NCI-H1694 treated with DMSO at 0.1 percent for 48 hours (cell line): ENCODE measurements around the gene APCDD1L.
"Not testable (repeated sequence)": the region's sequence is repeated elsewhere in the genome, so short reads cannot be mapped to it uniquely, and the experiment has no call there.

Experiments
- DNase-seq: peaks from one replicate; lab custom pipeline; 2025; lab: John Stamatoyannopoulos, UW

APCDD1L gene

DNA sequence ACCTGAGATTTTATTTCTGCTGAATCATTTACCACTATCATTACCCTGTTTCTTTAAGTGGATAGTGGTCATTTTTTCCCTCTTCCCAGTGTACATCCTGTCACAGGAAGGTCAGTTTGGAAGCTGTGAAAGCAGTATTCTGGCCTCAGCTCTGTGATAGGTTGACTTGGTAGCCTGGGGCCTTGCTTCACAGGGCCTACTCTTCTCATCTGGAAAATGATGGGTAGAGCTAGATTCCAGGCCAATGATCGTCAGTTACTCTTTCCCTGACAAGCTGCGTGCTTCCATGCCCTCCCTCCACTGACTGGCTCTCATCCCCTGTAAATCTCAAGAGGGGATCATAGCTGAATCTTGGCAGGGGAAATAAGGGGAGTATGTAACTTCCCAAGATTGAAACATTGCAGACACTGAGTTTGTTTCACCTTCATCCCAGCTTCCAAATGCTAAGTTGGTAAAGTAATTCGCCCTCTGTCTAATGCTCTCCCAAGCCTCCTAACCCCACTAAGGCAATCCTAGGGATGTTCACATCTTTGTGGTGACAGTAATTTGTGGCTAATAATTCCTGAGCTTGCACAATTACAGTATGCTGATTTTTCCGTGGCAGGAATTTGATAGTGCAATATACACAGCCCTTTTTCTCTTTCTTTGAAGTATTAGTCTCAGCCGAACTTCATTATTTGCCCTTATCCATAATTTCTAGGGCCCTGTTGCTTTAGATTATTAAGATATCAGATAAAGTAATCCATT is 75.0 kb downstream of the APCDD1L start:
- DNase-seq, result no peak

DNA sequence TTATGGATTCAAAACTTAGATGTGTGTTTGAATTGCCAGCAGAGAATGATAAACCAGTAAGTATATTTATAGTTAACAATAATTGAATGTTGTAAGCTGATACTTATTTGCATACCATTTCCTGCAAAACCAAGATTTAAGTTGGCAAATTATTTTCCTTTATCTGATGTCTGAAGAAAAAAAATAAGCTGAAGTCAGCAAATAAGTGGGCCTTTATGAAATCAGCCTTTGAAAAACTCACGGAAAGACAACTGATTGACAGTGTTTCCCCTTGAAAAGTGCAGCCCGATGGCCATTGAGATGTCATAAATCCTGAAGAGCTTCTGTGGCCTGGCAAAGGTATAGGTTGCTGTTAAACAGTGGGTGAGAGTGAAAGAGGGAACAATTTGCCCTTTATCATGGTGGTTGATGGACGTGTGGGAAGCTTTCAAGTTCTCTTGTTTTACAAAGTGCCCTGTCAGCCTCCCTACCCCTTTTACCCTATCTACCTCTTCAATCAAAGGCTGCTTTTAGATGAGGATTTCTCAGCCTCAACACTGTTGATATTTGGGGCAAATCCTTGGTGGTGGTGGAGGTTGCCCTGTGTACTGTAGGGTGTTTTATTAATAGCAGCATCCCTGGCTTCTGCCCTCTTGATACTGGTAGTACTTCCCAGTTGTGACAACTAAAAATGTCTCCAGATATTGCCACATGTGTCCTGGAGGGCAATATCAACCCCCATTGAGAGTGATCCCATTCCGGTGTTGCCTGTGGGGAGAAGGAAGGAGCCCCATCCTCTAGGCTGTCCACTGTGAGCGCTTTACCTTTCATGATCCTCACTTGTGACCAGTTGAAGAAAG is 76.0 kb downstream of the APCDD1L start:
- DNase-seq, result no peak

DNA sequence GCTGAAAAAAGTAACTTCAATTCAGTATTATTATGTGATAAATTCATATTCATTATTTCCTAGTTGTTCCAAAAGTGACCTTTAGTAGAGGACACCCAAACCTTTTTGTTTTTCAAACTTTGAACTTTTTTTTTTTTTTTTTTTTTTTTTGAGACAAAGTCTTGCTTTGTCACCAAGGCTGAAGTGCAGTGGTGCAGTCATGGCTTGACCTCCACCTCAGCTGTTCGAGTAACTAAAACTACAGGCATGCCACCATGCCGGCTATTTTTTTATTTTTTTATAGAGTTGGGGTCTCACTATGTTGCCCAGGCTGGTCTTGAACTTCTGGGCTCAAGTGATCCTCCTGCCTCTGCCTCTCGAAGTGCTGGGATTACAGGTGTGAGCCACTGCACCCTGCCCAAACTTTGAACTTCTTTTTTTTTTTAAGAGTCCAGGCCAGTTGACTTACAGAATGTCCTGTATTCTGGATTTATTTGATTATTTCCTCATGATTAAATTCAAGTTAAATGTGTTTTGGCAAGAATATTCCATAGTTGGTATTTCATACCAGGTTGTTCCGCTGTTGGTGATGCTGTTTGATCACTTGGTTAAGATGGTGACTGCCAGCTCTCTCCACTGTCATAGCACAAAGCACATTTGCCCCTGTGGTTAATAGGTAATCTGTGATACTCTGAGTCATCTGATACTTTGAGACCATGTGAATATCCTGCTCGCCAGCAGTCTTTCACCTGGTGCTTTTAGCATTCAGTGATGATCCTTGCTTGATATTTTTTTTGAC is 78.1 kb downstream of the APCDD1L start:
- no peak for DNase-seq

DNA sequence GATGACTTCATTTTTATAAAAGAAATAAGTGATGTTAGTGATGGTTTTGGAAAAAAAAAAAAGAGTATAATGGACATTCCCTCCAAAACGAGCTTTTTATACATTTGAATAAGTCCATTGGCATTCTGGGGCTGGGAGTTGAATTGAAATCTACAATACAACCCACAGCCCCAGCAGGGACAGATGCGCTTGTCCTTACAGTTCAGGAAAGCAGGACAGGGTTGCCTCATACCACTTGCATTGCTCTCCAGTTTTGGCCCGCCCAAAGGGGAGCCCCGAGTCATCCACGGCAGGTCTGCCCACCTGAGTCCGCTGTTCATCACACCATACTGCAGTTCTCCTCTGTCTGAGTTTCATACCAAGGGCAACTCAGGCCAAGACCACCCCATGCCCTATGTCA is 80.0 kb downstream of the APCDD1L start:
- DNase-seq, result no peak

DNA sequence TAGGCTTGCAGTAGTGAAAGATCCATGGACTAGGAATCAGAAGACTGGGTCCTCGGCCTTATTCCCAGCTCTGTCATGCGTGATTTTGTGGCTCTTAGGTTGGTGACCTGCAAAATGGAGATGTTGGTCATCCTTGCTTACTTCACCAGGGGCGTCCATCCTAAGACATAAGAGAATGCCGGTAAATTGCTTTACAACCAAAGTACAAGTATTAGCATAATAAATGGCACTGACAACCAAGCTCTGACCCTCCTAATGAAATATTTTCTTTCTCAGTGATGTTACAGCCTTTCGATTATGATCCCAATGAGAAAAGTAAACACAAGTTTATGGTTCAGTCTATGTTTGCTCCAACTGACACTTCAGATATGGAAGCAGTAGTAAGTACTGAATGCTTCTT is 80.9 kb downstream of the APCDD1L start:
- DNase-seq, result no peak

DNA sequence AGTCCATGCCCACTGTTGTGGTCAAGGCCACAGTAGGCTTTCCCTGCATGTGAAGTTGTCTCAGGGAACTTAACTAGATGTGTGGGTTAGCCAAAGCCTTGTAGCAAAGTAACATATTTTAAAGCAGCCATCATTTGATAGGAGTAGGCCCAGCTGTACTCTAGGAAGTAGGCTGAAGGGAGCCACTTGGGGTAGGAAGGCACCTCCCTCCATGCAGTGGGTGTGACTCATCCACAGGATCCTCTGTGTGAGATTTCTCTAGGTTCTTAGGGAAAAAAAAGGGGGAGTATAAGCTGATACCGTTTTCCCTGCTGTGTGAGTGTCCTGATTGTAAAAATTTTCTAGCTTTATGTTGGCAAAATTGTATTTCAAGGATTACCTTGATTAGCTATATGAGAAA is 81.4 kb downstream of the APCDD1L start:
- no peak for DNase-seq

DNA sequence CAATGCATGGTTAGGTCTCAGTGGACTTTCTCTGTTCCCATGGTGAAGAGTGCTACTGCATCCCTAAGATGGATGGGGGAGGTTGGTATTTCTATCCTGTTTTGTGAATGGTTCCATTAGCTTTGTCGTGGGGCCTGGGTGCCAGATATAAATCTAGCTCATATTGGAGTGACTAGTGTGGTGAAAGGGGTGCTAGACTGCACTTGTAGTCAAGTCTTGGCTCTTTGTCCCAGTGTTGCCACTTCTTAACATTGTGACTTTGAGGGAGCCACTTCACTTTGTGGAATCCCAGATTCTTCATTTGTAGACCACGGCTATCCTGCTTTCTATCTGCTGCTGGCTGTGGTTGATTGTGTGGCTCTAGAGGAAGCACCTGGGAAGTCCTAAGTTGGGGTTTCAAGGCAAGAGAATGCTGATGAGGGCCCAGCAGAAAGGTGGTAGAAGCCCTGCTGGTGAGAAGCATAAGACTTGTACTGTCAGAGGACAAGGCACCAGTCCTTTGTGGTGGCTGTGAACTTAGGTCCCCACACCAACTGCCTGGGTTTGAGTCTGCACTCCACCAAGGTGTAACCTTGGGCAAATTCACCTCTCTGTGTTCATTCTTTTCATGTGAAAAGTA is 82.1 kb downstream of the APCDD1L start:
- DNase-seq, result no peak

DNA sequence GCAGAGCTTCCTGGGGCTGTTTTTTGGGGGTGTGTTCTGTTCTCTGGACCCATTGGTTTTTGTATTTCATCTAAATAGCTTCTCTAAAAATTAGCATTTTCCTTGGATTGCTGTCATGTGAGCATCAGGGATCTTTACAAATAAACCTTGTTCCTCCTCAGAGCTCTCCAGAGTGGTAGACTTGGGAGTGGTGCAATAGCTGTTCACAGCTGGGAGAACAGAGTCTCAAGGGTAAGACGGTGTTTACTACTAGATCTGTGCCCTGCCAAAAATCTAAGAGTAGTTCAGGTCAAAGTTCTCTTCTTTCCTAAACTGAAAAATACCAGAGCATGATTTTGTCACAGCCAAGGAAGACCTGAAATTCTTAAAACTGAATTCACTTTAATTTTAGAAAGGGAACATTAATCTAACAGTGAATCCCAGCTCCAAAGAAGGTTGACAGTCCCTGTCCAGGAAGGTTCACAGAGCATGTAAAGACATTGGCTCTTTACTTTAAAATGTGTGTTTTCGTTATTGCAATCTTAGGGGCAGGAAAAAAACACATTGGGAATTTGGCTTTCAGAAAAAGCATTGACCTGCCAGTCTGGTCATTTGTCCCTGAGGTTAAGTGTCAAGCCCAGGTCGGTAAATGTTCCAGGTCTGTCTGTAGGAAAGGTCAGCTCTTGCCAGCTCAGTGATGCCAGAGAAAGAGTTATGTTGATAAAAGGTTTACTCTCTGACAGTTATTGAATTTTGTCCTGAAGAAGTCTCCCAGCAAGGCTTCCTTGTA is 82.8 kb downstream of the APCDD1L start:
- DNase-seq, result no peak

DNA sequence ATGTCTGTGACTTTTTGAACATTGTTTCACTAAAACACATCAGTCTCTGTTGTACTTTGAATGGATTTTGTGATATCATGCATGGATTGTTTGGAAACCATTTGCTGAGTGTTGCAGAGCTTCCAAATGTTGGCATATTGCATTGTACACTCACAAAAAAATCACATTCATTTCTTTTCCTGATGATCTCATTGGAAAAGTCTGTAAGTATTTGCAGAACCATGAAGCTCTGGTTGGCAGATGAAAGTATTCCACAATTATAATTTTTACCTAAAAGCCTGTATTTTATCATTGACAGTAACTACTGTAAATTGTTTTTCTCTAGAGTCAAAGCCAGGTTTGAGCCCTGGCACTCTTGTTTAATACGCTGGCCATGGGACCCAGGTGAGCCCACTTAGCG is 84.1 kb downstream of the APCDD1L start:
- no peak for DNase-seq

DNA sequence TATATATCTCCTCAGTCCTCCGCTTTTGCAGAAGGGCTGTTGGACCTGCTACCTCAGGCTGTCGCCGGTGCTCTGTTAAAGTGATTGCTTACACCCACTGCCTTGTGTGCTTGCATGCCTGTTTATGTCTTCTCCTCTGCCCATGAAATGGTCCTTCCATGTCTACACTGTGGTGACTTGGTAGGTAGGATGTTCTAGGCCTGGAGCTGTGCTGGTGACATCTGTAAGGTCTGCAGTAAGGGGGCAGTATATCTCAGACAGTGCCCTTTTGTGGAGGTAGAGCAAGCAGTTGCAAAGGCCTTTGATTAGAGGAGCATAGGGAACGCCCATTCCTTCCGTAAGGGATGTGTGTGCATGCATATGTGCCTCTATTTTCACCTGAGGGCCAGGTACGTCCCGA is 85.9 kb downstream of the APCDD1L start:
- DNase-seq, result no peak

DNA sequence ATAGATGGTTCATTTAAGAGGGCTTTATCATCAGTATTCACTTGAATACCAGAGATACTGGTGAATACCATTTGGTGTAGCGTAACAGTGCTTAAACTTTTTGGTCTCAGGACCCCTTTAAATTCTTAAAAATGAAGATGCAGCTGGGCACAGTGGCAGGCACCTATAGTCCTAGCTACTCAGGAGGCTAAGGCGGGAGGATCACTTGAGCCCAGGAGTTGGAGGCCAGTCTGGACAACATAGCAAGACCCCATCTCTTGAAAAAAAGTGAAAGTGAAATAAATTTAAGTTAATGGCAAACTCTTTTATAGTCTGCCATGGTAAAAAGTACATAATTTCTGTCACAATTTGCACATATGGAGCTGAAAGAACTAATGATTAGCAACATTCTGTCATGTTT is 86.8 kb downstream of the APCDD1L start:
- DNase-seq, result no peak

DNA sequence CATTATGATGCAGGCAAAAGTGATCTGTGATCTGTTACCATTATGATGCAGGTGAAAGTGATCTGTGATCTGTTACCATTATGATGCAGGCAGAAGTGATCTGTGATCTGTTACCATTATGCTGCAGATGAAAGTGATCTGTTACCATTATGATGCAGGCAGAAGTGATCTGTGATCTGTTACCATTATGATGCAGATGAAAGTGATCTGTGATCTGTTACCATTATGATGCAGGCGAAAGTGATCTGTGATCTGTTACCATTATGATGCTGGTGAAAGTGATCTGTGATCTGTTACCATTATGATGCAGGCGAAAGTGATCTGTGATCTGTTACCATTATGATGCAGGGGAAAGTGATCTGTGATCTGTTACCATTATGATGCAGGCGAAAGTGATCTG is 87.6 kb downstream of the APCDD1L start:
- DNase-seq, result not testable (repeated sequence)

DNA sequence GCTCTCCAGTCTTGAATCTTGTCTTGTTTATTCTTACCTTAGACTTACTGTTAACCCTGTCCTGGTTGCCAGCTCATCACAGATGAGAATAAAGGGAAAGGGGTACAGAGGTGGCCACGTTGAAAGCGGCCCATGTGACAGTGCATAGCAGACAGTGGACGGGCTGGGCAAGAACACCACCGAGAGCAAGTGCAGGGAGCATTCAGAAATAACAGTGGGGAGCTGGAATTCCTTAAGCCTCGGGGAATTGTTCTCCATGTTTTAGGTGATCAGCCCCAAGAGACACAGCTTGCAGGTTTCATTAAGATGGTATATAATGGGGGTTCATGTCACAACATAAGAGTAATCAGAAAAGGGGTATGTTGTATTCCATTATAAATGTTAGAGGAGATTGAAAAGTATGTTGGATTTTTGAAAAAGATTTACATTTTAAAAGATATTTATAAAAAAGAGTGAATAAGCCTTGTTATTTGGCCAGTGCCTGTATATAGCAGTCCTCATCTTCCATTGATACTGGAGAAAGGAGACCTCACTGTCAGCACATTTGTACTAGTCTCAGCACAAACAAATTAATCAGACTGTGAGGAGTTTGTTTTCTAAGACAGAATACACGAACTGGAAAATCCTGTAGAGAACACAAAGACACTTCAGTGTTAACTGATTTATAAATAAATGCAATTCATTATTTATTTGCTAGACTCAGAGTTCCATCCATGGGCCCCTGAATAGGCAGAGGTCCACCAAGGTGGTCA is 90.8 kb downstream of the APCDD1L start:
- DNase-seq, result no peak

DNA sequence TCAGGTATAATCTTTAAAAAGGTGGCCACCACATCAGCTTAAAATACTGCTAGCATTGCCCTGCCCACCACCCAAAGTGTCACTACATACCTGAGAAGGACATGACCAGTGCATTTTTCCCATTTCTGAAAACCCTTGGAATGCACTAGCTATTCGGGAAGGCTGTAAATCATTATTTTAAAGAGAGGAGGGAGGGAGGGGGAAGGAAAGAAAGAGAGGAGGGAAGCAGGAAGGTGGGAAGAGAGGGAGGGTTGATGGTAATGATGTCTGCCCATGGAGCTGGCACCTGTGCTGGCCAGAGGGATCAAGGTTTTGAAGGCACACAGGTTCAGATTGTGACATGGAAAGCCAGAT is 93.7 kb downstream of the APCDD1L start:
- no peak for DNase-seq

DNA sequence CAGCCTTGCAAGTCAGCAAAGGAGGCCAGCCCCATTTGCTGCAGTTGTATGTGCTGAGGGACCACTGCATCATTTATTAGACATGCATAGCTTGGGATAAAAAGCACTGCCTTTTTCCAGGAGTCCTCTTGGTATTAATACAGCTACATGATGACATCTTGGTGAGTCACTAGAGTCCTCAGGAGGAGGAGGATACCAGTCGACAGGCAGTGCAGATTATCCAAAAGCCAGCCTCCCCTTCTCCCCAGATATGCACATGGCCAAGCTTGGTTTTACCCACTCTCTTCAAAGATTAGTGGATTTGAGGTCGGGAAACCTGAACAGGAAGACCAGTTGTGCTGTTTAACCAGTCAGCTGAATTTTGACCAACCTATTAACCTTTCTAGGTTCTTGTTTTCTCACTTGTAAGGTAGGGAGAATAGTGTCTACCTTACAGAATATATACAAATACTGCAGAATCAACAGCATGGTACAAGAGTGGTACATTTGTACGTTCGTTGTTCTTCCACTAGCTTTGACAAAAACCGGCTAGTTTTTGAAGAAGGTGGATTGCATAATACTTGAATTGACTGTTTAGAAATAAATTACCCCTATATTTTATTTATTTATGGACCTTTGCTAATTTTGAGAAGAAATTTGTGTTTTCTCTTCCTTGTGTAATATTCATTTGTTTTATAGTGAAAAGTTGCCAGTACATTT is 94.3 kb downstream of the APCDD1L start:
- DNase-seq, result no peak

DNA sequence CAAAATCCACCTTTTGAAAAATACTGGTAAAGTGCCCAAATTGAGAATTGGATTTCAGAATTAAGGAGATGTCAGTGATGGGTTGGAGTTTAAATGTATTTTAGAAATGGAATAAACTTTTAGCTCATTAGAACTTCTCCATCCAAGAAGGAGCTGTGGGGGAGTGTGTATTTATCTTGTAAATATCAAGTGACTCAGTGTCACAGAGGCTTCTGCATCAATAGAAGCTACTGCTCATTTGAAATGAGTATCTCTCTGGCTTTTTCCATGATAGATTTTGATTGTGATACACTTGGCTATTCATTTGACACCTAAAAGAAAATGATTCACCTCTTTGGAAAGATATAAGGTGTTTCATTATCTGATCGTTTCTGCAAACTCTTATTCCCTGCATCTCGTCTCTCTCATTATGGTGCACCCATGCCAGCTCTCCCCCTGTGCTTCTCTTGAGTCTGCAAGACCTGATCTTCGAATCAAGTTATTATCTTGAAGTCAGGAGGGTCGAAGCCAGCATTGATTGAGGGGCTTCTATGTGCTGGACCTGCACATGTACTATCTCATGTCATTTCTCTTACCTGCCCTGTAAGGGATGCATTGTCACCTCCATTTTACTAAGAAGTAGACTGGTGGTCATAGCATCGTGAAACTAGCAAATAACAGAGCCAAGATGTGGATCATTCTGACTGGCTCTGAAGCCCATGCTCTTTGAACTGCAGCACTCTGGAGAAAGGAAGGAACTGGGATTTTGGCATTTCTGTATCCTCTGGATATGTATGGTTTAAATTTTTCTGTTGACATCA is 96.0 kb downstream of the APCDD1L start:
- DNase-seq, result no peak

DNA sequence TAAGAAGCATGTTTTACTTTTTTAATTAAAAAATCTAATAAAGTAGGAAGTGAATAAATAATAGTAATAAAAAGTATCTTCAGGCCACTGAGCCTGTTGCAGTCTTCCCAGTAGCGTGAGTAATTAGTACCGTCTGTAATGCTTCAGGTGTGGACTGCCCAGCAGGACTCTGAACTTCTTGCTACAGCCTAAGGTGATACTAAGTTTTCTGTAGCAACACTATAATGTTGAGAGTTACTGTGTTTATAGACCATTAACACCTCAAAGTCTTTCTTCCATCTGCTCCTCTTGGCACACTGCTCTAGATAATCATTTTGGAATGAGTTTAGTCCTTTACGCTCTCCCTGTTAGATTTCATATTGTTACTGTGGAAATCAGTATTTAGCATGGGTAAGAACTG is 97.8 kb downstream of the APCDD1L start:
- no peak for DNase-seq

DNA sequence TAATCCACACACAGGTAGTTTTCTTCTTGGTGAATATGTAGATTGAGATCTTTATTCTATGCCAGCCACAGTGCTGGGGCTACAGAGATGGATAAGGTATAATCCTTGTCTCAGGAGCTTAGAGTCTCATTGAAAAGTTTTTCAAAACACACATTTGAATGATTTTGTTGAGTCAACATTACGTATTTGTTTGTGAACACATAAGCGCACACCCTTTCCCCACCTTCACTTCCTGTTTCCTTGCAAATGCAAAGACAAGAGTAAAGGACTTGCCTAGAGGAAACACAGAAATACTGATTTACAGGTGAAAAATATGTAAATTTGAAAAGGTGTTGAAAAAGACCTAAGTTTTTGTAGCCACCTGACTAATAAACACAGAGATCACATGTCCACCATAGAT is 98.4 kb downstream of the APCDD1L start:
- no peak for DNase-seq

DNA sequence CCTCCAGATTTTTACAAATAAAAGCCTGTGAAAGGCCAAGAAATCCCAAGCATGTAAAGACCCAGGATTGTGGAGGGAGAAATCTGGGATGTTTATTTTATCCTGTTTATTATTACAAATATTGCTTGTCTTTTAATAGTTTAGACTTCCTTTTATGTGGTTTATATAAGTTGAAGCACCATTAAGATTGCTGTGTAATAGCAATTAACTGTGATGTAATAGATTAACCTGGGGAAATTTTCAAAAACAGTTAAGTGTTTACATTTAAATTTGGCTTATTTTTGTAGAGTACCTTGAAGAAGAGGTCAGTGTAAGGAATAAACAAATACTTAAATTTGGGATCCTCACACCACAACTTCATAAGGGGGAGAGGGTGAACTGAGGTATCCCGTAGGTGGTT is 99.1 kb downstream of the APCDD1L start:
- DNase-seq, result no peak
